Skeletal muscle tissue (tissue), 4 donors: Measurements from ENCODE around the gene CACNG8. TPM values are rescaled to one million over a fixed set of nuclear protein-coding genes. Genes with fewer than 3 reads are reported as not detected.

Experiments used
- H3K27ac ChIP-seq: one replicate; pipeline ENCODE4 v1.7.0; 2013; ENCODE audit warnings: mild to moderate bottlenecking, low read depth, low read length, inconsistent platforms
- H3K27me3 ChIP-seq, 3 donors: one replicate each; pipeline ENCODE4 v1.7.0; 2013; ENCODE audit warnings: low read length in 3 of 3; ENCODE audit not compliant: control insufficient read depth in 3 of 3, insufficient read depth in 3 of 3
- H3K36me3 ChIP-seq, 3 donors: one replicate each; pipeline ENCODE4 v1.7.0; 2013; ENCODE audit warnings: low read length in 3 of 3; ENCODE audit not compliant: control insufficient read depth in 3 of 3, insufficient read depth in 3 of 3
- H3K4me1 ChIP-seq, 3 donors: one replicate each; pipeline ENCODE4 v1.7.0; 2013; ENCODE audit warnings: low read length in 3 of 3, mild to moderate bottlenecking in 3 of 3; ENCODE audit not compliant: control insufficient read depth in 3 of 3, insufficient read depth in 3 of 3
- H3K4me3 ChIP-seq, 3 donors: one replicate each; pipeline ENCODE4 v1.7.0; 2013; ENCODE audit warnings: low read length in 3 of 3
- H3K9ac ChIP-seq, 3 donors: one replicate each; pipeline ENCODE4 v1.7.0; 2013; ENCODE audit warnings: low read length in 3 of 3, mild to moderate bottlenecking in 3 of 3, moderate library complexity in 2 of 3, low read depth in 1 of 3
- H3K9me3 ChIP-seq, 3 donors: one replicate each; pipeline ENCODE4 v1.7.0; 2013; ENCODE audit warnings: low read length in 3 of 3; ENCODE audit not compliant: control insufficient read depth in 3 of 3
- total RNA-seq: library from RNA; depleted of rRNA; stranded (reverse); fragments of >200 nt; gene quantifications from one replicate; pipeline ENCODE4 v1.2.3, GENCODE V29; 2014
- donor health status: Osteomylitis.

Gene CACNG8
- total RNA-seq, 1 donor from 2014 or later = under 0.01 TPM

GRCh38 chr19:53989600-53990533 is 27.1 kb downstream of the CACNG8 start:
- no peaks in the 10 kb centered on the region for H3K9me3 ChIP-seq
- peaks cover 4 to 18% (median 14%) of the 10 kb centered on the region in 3 donors for H3K27me3 ChIP-seq
- peak overlapping the region in 1 of 3 donors; percentile 54 for H3K4me3 ChIP-seq
- peaks cover 17 to 31% (median 28%) of the 10 kb centered on the region in 3 donors for H3K4me1 ChIP-seq
- peak overlapping the region in 2 of 3 donors; percentile 38 to 62 for H3K9ac ChIP-seq
- peak overlapping the region; percentile 95 for H3K27ac ChIP-seq
- H3K36me3 ChIP-seq = no peaks in the 10 kb centered on the region

GRCh38 chr19:53991224-53992113 is 28.7 kb downstream of the CACNG8 start, which contains the start of gene CACNG6:
Gene CACNG6, plus strand, starts transcription at chr19:53991637. Its CDS starts 1,241 bp downstream, at chr19:53992878.
- H3K4me1 ChIP-seq = peaks cover 24 to 37% (median 33%) of the 10 kb centered on the region in 3 donors
- H3K4me3 ChIP-seq = peak within 1 kb of the TSS; percentile 73 to 78 (median 76)
- H3K9me3 ChIP-seq = no peaks in the 10 kb centered on the region
- peak within 1 kb of the TSS; percentile 82 to 91 (median 83) for H3K9ac ChIP-seq
- no peaks in the 10 kb centered on the region for H3K36me3 ChIP-seq
- H3K27ac ChIP-seq = peak within 1 kb of the TSS; percentile 95
- peaks cover 4 to 20% (median 14%) of the 10 kb centered on the region in 3 donors for H3K27me3 ChIP-seq

GRCh38 chr19:53992211-53992610 is 29.5 kb downstream of the CACNG8 start:
- H3K27me3 ChIP-seq = peaks cover 4 to 20% (median 14%) of the 10 kb centered on the region in 3 donors
- H3K27ac ChIP-seq = peak overlapping the region; percentile 95
- peaks cover 24 to 37% (median 33%) of the 10 kb centered on the region in 3 donors for H3K4me1 ChIP-seq
- no peaks in the 10 kb centered on the region for H3K36me3 ChIP-seq
- H3K9me3 ChIP-seq = no peaks in the 10 kb centered on the region
- peak overlapping the region; percentile 68 to 91 (median 82) for H3K9ac ChIP-seq
- H3K4me3 ChIP-seq = peak overlapping the region; percentile 73 to 78 (median 76)

GRCh38 chr19:53992815-53993214 is 30.1 kb downstream of the CACNG8 start:
- Histone ChIP-seq H3K4me3 (peak overlapping the region; percentile 73 to 78 (median 76)), H3K36me3 (no peaks in the 10 kb centered on the region), H3K27me3 (peaks cover 4 to 20% (median 14%) of the 10 kb centered on the region in 3 donors), H3K27ac (peak overlapping the region; percentile 95), H3K9me3 (no peaks in the 10 kb centered on the region), H3K4me1 (peaks cover 24 to 40% (median 32%) of the 10 kb centered on the region in 3 donors), H3K9ac (peak overlapping the region; percentile 66 to 91 (median 68))

GRCh38 chr19:53993448-53993847 is 30.7 kb downstream of the CACNG8 start:
- no peaks in the 10 kb centered on the region for H3K36me3 ChIP-seq
- peaks cover 24 to 40% (median 31%) of the 10 kb centered on the region in 3 donors for H3K4me1 ChIP-seq
- H3K27me3 ChIP-seq = peaks cover 4 to 20% (median 14%) of the 10 kb centered on the region in 3 donors
- no peaks in the 10 kb centered on the region for H3K9me3 ChIP-seq
- peak overlapping the region; percentile 66 to 91 (median 68) for H3K9ac ChIP-seq
- no peak overlapping the region for H3K27ac ChIP-seq
- peak overlapping the region; percentile 57 to 78 (median 76) for H3K4me3 ChIP-seq

- Histone ChIP-seq H3K27ac (no peak overlapping the region), H3K9me3 (no peaks in the 10 kb centered on the region), H3K9ac (no peak overlapping the region), H3K36me3 (peaks cover 5 to 7% (median 7%) of the 10 kb centered on the region in 3 donors), H3K27me3 (peaks cover 4 to 23% (median 14%) of the 10 kb centered on the region in 3 donors), H3K4me1 (peaks cover 24 to 39% (median 28%) of the 10 kb centered on the region in 3 donors), H3K4me3 (peak overlapping the region in 2 of 3 donors; percentile 57 to 76)
Observed at GRCh38 chr19:53994811-53995210, 32.1 kb downstream of the CACNG8 start.

- H3K4me3 ChIP-seq = no peak overlapping the region
- no peak overlapping the region for H3K27ac ChIP-seq
- peaks cover 11 to 26% (median 12%) of the 10 kb centered on the region in 3 donors for H3K36me3 ChIP-seq
- peaks cover 4 to 18% (median 10%) of the 10 kb centered on the region in 3 donors for H3K27me3 ChIP-seq
- no peaks in the 10 kb centered on the region for H3K9me3 ChIP-seq
- no peak overlapping the region for H3K9ac ChIP-seq
- H3K4me1 ChIP-seq = peaks cover 20 to 31% (median 22%) of the 10 kb centered on the region in 3 donors
Observed at GRCh38 chr19:53998223-53998622, 35.5 kb downstream of the CACNG8 start.

GRCh38 chr19:53999694-54000093 is 37.0 kb downstream of the CACNG8 start:
- Histone ChIP-seq H3K9ac (no peak overlapping the region), H3K36me3 (peaks cover 11 to 26% (median 12%) of the 10 kb centered on the region in 3 donors), H3K4me1 (peaks cover 5 to 16% (median 9%) of the 10 kb centered on the region in 3 donors), H3K4me3 (no peak overlapping the region), H3K9me3 (no peaks in the 10 kb centered on the region), H3K27me3 (peaks cover 0 to 8% (median 0%) of the 10 kb centered on the region in 3 donors), H3K27ac (no peak overlapping the region)

- Histone ChIP-seq H3K9ac (no peak overlapping the region), H3K27me3 (peaks cover 0 to 6% (median 0%) of the 10 kb centered on the region in 3 donors), H3K27ac (no peak overlapping the region), H3K36me3 (peaks cover 11 to 26% (median 12%) of the 10 kb centered on the region in 3 donors), H3K4me3 (no peak overlapping the region), H3K9me3 (no peaks in the 10 kb centered on the region), H3K4me1 (peaks cover 0 to 9% (median 0%) of the 10 kb centered on the region in 3 donors)
Observed at GRCh38 chr19:54001496-54001895, 38.8 kb downstream of the CACNG8 start.
